ENCODE results near the gene UBE2C.
"Not testable (repeated sequence)": the region's sequence is repeated elsewhere in the genome, so short reads cannot be mapped to it uniquely, and the experiment has no call there.

UBE2C gene

GRCh38 chr20:45797955-45798354 lies 14.5 kb upstream of the UBE2C start:
- not testable (repeated sequence) for DNase-seq (ENCODE audit: low read depth)

- no peak for DNase-seq (ENCODE audit: low read depth)
These were observed 13.4 kb upstream of the UBE2C start for GRCh38 chr20:45798935-45799642.

GRCh38 chr20:45801851-45802250 lies 10.6 kb upstream of the UBE2C start:
- DNase-seq (ENCODE audit: low read depth) = no peak

- no peak for DNase-seq (ENCODE audit: low read depth)
These were observed 2.1 kb upstream of the UBE2C start for GRCh38 chr20:45810191-45810970.

- DNase-seq (ENCODE audit: low read depth) = no peak
These were observed 529 bp downstream of the UBE2C start for GRCh38 chr20:45813006-45813340.

GRCh38 chr20:45813489-45813888 lies 1.0 kb downstream of the UBE2C start:
- no peak for DNase-seq (ENCODE audit: low read depth)

GRCh38 chr20:45814314-45814713 lies 1.9 kb downstream of the UBE2C start:
- DNase-seq (ENCODE audit: low read depth) = no peak

GRCh38 chr20:45816951-45817350 lies 4.5 kb downstream of the UBE2C start:
- DNase-seq (ENCODE audit: low read depth) = no peak

- DNase-seq (ENCODE audit: low read depth) = no peak
These were observed 5.1 kb downstream of the UBE2C start for GRCh38 chr20:45817376-45818194.

- no peak for DNase-seq (ENCODE audit: low read depth)
These were observed 5.8 kb downstream of the UBE2C start for GRCh38 chr20:45818239-45818638.

- no peak for DNase-seq (ENCODE audit: low read depth)
These were observed 7.0 kb downstream of the UBE2C start for GRCh38 chr20:45819466-45819865.

GRCh38 chr20:45821947-45822346 lies 9.5 kb downstream of the UBE2C start:
- DNase-seq (ENCODE audit: low read depth) = no peak

- DNase-seq (ENCODE audit: low read depth) = no peak
These were observed 10.4 kb downstream of the UBE2C start for GRCh38 chr20:45822857-45823256.

GRCh38 chr20:45823949-45824835 lies 11.7 kb downstream of the UBE2C start:
- DNase-seq (ENCODE audit: low read depth) = no peak

GRCh38 chr20:45826381-45827019 lies 14.1 kb downstream of the UBE2C start:
- no peak for DNase-seq (ENCODE audit: low read depth)

GRCh38 chr20:45827030-45827652 lies 14.7 kb downstream of the UBE2C start, which contains the start of gene TNNC2:
Gene TNNC2, minus strand, starts transcription at chr20:45827312. Its CDS starts 64 bp downstream, at chr20:45827248.
- DNase-seq (ENCODE audit: low read depth) = no peak

GRCh38 chr20:45827712-45828111 lies 15.3 kb downstream of the UBE2C start:
- no peak for DNase-seq (ENCODE audit: low read depth)

- no peak for DNase-seq (ENCODE audit: low read depth)
These were observed 16.1 kb downstream of the UBE2C start for GRCh38 chr20:45828589-45828988.

GRCh38 chr20:45829673-45830106 lies 17.2 kb downstream of the UBE2C start:
- not testable (repeated sequence) for DNase-seq (ENCODE audit: low read depth)

GRCh38 chr20:45832619-45833018 lies 20.2 kb downstream of the UBE2C start:
- DNase-seq (ENCODE audit: low read depth) = no peak

Measured in stimulated activated CD8-positive, alpha-beta memory T cell treated with anti-CD3 and anti-CD28 coated beads, Interleukin-7, amount 100 ng/mL, for 24 hours (primary cell).